GM11168 (cell line): ENCODE results near the gene PRLR.

Experiments
- in situ Hi-C: fragments of 300-500 bp; cut with MboI; formaldehyde crosslinking; loops from one replicate; pipeline ENCODE4 v1.12.0; 2022; ENCODE audit warnings: low sequenced_read_pairs; ENCODE audit not compliant: unreplicated experiment

PRLR gene

GRCh38 chr5:35016174-35017051 lies 213.9 kb downstream of the PRLR start:
- in situ Hi-C loops: no loop called here

DNA sequence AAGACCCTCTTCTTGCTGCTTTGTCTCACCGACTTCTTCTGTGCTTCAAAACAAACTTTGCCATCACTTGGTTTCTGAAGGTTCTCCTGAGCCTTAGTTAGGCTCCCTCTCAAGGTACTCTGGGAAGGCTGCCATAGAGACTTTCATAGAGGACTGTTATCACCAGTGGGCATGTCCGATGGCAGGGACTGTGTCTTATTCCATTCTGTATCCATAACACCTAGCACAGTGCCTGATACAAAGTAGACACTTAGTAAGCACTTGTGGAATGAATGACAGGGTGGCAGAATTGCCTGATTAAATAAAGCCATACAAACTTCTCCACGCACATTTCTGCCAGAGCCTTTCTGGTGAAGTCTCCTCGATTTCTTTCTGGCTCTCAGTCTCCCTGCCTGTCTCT lies 215.2 kb downstream of the PRLR start:
- in situ Hi-C loops: no loop called here

GRCh38 chr5:35012796-35013195 lies 217.5 kb downstream of the PRLR start:
- in situ Hi-C loops: no loop called here

DNA sequence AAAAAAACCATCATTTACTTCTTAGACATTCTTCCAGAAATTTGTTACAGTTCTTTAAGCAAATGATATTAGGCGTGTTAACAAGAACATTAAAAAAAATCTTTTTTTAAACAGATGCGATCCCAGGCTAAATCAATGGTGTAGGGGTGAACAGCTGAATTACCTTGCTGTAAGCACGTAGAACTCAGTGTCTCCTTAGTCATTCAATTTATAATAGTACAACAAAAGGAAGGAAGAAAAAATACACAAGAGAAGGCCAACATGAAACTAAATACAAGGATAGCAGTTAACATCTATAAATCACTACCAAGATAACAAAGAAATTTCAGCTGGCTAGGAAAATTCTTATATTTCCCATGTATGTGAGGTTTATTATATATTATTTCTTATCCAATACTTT lies 217.9 kb downstream of the PRLR start:
- in situ Hi-C loops: no loop called here

DNA sequence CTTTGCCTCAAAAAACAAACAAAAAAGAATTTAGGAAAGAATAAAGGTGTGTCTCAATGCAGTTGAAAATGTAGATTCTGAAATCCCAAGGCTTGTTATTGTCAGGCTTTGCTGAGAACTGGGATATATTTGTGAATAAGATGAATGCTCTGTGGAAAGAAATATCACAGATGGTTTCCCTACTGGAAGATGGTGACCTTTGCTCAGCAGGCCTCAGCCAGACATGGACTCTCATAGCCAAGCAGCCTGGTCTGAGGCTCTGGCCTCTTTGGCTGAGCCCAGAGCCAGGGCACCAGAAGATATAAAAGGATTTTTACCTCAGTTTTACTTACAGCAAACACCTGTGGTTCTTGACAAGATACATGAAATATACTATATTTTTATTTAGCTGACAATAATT lies 219.6 kb downstream of the PRLR start:
- in situ Hi-C loops: no loop called here

- in situ Hi-C loops: no loop called here
Measured at GRCh38 chr5:35009657-35010056, 220.6 kb downstream of the PRLR start.

DNA sequence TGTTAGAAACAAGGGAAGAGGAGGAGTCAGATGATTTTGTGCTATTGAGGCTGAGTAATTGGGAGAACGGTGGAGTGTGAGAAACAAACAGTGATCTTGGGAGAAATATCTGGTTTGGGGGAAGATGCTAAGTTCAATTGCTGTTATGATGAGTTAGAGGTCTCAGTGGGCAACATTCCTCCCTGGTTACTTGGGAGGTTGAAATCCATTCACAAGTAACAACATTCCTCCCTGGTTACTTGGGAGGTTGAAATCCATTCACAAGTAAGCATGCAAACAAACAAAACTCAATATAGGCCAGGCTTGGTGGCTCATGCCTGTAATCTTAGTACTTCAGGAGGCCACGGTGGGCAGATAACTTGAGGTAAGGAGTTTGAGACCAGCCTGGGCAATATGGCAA lies 221.3 kb downstream of the PRLR start:
- in situ Hi-C loops: no loop called here

- in situ Hi-C loops: loop anchor here (5.0 kb wide), 1 partner anchor 47 kb away; no protein-coding TSS in a partner anchor
Measured at GRCh38 chr5:35004771-35005170, 225.5 kb downstream of the PRLR start.

- in situ Hi-C loops: loop anchor here (5.0 kb wide), 1 partner anchor 47 kb away; no protein-coding TSS in a partner anchor
Measured at GRCh38 chr5:35004200-35004599, 226.1 kb downstream of the PRLR start.

GRCh38 chr5:35003018-35003957 lies 227.0 kb downstream of the PRLR start:
- in situ Hi-C loops: loop anchor here (5.0 kb wide), 1 partner anchor 46 kb away; no protein-coding TSS in a partner anchor

DNA sequence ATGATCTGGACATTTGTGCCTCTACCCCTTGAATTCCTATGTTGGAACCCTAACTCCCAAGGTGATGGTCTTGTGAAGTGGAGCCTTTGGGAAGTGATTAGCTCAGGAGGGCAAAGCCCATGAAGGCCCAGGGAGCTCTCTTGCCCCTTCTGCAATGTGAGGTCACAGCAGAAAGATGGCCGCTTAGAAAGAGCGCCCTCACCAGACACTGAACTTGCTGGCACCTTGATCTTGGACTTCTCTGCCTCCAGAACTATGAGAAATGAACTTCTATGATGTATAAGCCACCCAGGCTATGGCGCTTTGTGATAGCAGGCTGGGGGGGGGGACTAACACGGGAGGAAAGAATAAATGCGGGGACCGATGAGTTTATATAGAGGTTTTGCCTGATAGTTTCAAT lies 227.8 kb downstream of the PRLR start:
- in situ Hi-C loops: loop anchor here (5.0 kb wide), 1 partner anchor 45 kb away; no protein-coding TSS in a partner anchor

- in situ Hi-C loops: loop anchor here (5.0 kb wide), 1 partner anchor 45 kb away; no protein-coding TSS in a partner anchor
Measured at GRCh38 chr5:35001842-35002241, 228.4 kb downstream of the PRLR start.
